ENCODE measurements around the gene ZPR1. TPM values are rescaled to one million over a fixed set of nuclear protein-coding genes. Genes with fewer than 3 reads are reported as not detected.

The ZPR1 gene, protein sequence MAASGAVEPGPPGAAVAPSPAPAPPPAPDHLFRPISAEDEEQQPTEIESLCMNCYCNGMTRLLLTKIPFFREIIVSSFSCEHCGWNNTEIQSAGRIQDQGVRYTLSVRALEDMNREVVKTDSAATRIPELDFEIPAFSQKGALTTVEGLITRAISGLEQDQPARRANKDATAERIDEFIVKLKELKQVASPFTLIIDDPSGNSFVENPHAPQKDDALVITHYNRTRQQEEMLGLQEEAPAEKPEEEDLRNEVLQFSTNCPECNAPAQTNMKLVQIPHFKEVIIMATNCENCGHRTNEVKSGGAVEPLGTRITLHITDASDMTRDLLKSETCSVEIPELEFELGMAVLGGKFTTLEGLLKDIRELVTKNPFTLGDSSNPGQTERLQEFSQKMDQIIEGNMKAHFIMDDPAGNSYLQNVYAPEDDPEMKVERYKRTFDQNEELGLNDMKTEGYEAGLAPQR
- 15.3 and 16.0 TPM in 2 replicates for polyA plus RNA-seq

DNA sequence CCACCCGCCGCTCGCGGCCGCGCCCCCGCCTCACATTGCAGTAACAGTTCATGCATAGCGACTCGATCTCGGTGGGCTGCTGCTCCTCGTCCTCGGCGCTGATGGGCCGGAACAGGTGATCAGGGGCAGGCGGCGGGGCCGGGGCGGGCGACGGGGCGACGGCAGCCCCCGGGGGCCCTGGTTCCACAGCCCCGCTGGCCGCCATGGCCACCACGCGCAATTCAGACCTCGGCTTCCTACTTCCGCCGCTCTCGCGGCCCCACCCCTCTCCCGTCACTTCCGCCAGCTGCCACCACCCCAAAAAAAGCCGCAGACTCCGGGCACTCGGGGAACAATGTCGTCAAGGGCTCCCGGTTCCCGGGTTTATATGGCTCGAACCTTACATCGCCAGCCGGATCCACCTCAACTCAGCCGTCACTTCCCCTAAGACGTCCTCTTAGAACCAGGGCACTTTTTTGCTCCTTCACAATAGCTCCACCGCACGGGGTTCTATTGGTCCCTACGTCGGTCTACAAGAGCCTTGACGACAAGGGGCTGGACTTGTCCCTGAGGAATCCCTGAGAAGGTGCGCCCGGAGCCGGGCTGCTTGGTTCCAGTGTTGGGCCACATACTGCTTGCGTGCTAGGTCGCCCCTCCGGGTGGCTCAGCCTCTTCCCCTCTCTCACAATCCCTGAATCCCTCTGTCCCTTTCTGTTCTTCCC, at the start of gene ZPR1:
ZPR1 (minus strand) TSS at position 238 of the 701 bp plus-strand sequence; CDS start at position 205, 33 bp downstream.

DNA sequence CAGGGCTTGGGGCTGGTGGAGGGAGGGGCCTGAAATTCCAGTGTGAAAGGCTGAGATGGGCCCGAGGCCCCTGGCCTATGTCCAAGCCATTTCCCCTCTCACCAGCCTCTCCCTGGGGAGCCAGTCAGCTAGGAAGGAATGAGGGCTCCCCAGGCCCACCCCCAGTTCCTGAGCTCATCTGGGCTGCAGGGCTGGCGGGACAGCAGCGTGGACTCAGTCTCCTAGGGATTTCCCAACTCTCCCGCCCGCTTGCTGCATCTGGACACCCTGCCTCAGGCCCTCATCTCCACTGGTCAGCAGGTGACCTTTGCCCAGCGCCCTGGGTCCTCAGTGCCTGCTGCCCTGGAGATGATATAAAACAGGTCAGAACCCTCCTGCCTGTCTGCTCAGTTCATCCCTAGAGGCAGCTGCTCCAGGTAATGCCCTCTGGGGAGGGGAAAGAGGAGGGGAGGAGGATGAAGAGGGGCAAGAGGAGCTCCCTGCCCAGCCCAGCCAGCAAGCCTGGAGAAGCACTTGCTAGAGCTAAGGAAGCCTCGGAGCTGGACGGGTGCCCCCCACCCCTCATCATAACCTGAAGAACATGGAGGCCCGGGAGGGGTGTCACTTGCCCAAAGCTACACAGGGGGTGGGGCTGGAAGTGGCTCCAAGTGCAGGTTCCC, 41.8 kb upstream of the ZPR1 start, which contains the start of gene APOC3:
APOC3 (plus strand) TSS at position 383 of the 659 bp plus-strand sequence. CDS start 676 bp downstream, outside the sequence.

GRCh38 chr11:116823031-116823843, 35.4 kb upstream of the ZPR1 start, which contains the start of gene APOA4:
Gene APOA4, minus strand, starts transcription at chr11:116823304. Its CDS starts 113 bp downstream, at chr11:116823191.

DNA sequence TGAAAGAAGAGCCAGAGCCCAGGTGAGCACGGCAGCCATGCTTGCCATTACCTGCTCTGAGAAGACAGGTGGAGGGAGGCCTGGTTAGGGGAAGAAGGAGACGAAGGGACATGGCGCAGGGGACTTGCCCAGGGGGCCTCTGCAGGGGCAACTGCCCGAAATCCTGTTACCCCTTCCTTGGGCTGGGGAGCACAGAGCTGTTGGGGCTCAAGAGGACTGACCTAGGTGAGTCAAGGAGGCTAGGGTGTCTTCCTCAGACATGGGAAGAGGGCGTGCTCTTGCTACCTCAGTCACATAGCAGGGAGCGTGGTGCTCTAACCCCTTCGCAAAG, 4.0 kb upstream of the ZPR1 start, which contains the start of gene APOA5:
APOA5 (minus strand) TSS at position 67 of the 331 bp plus-strand sequence; CDS start at position 48, 19 bp downstream.

DNA sequence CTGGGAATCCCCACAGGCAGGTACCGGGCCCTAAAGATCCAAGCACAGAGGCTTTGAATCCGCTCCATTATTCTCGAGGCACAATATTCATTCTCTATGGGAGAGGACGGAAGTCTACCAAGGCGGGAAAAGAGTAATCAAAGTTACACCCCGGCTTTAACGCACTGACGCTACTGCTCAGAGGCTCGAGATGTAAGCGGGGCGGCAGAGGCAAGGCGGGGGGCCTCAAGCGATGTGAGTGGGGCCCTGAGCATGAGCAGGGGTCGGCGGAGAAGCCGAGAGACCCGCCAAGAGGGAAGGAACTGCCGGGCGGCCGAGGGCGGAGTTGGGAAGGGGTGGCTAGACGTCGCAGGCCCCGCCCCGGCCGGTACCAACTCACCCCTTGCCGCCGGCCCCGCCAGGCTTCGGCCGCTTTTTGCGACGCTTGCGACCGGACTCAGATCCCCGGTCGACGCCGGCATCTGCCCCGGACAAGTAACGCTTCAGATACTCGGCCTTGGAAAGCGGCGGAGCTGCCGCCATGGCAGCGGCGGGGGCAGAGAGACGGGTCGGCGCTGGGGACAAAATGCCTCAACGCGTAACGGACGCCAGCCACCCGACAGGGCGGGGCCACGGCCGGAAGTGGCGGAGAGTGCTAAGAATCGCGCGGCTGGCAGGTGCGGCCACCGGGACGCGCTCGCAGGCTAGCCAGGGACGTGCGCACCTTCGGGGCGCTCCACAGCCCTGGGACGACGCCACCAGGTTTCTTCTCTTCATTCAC, 15.2 kb downstream of the ZPR1 start, which contains the start of gene BUD13:
BUD13 (minus strand) TSS at position 545 of the 760 bp plus-strand sequence; CDS start at position 522, 23 bp downstream.

Other genes starting within 250 kb of the ZPR1 start
- gene BUD13, start 15.0 kb downstream of the ZPR1 start, polyA plus RNA-seq = 0.79 and 7.1 TPM in 2 replicates
- gene APOA5, start 3.9 kb upstream of the ZPR1 start, polyA plus RNA-seq = not detected in 2 replicates
- not detected in 2 replicates for gene APOA4, start 35.3 kb upstream of the ZPR1 start, polyA plus RNA-seq
- gene APOC3, start 41.9 kb upstream of the ZPR1 start, polyA plus RNA-seq = not detected in 2 replicates
- gene APOA1, start 49.6 kb upstream of the ZPR1 start, polyA plus RNA-seq = 12.6 and 17.5 TPM in 2 replicates